Activated CD4-positive, alpha-beta T cell treated with anti-CD3 and anti-CD28 coated beads for 36 hours (primary cell): ENCODE data around the gene GOLGA1. TPM values are rescaled to one million over a fixed set of nuclear protein-coding genes. Genes with fewer than 3 reads are reported as not detected.

Experiments used
- ATAC-seq: fragments of 200-7000 bp; cut with Tn5 transposase; one replicate; pipeline ENCODE4 v1.10.0; 2021; ENCODE audit warnings: mild to moderate bottlenecking, moderate library complexity
- CTCF ChIA-PET: fragments of 350-600 bp; sonication (Branson Sonifier 250); formaldehyde crosslinking; loops from one replicate; lab custom pipeline; 2021; ENCODE audit warnings: antibody characterized with exemption; lab: Charles Lee
- POLR2A ChIA-PET: fragments of 350-600 bp; sonication (Branson Sonifier 250); formaldehyde crosslinking; loops from one replicate; lab custom pipeline; 2021; ENCODE audit warnings: antibody characterized with exemption, inconsistent platforms; lab: Charles Lee
- DNase-seq: peaks from one replicate; pipeline ENCODE4 v3.0.0-alpha.2; 2020
- H3K27ac Mint-ChIP-seq: one replicate; pipeline ENCODE4 v1.8.0; 2021; ENCODE audit warnings: mixed read lengths
- H3K27me3 Mint-ChIP-seq: one replicate; pipeline ENCODE4 v1.8.0; 2021; ENCODE audit warnings: mixed read lengths
- H3K36me3 Mint-ChIP-seq: one replicate; pipeline ENCODE4 v1.8.0; 2021; ENCODE audit warnings: low read depth, mixed read lengths
- H3K4me1 Mint-ChIP-seq: one replicate; pipeline ENCODE4 v1.8.0; 2021; ENCODE audit warnings: mixed read lengths
- H3K4me3 Mint-ChIP-seq: one replicate; pipeline ENCODE4 v1.8.0; 2021; ENCODE audit warnings: mild to moderate bottlenecking, moderate library complexity, mixed read lengths
- H3K9me3 Mint-ChIP-seq: one replicate; pipeline ENCODE4 v1.8.0; 2021; ENCODE audit warnings: low read depth, mixed read lengths
- intact Hi-C, 2 experiments: fragments of 100-400 bp; cut with DNase I in 1 of 2; cut with micrococcal nuclease in 1 of 2; formaldehyde crosslinking; loops; one replicate each; pipeline versions ENCODE4 v1.14.2 to v1.15.1; 2022 to 2024; cut with DNase I, micrococcal nuclease
- total RNA-seq, 2 experiments: library from RNA; stranded (reverse); gene quantifications; one replicate each; pipeline ENCODE4 v1.2.3, GENCODE V29; 2021

The GOLGA1 gene
- total RNA-seq, 2 experiments from 2014 or later, result 17.4 to 18.3 TPM

- intact Hi-C loops, result no loop called here
- no peaks in the 10 kb centered on the region for H3K4me1 Mint-ChIP-seq
- H3K9me3 Mint-ChIP-seq, result no peaks in the 10 kb centered on the region
- DNase-seq (no peak), ATAC-seq (no peak)
- H3K36me3 Mint-ChIP-seq, result no peaks in the 10 kb centered on the region
- CTCF ChIA-PET, result no interaction called here
- H3K4me3 Mint-ChIP-seq, result no peak overlapping the region
- POLR2A ChIA-PET, result no interaction called here
- H3K27me3 Mint-ChIP-seq, result peaks cover 14% of the 10 kb centered on the region
- H3K27ac Mint-ChIP-seq, result no peak overlapping the region
Observed at GRCh38 chr9:124835026-124835557, 105.8 kb downstream of the GOLGA1 start.

- ATAC-seq, result peak; percentile 51
- Mint-ChIP-seq H3K27me3 (peaks cover 13% of the 10 kb centered on the region), H3K9me3 (no peaks in the 10 kb centered on the region), H3K36me3 (no peaks in the 10 kb centered on the region), H3K27ac (no peak overlapping the region), H3K4me3 (no peak overlapping the region), H3K4me1 (no peaks in the 10 kb centered on the region)
- ChIA-PET POLR2A (no interaction called here), CTCF (no interaction called here)
- no peak for DNase-seq
- intact Hi-C loops, result no loop called here
Observed at GRCh38 chr9:124834591-124834990, 106.3 kb downstream of the GOLGA1 start.

- Mint-ChIP-seq H3K27me3 (peaks cover 4% of the 10 kb centered on the region), H3K4me3 (no peak overlapping the region), H3K27ac (no peak overlapping the region), H3K4me1 (no peaks in the 10 kb centered on the region), H3K9me3 (no peaks in the 10 kb centered on the region), H3K36me3 (no peaks in the 10 kb centered on the region)
- POLR2A ChIA-PET, result no interaction called here
- intact Hi-C loops, result no loop called here
- ATAC-seq, result no peak
- no peak for DNase-seq
- CTCF ChIA-PET, result interaction anchor here (0.8 kb wide), 1 partner anchor 19 kb away, joined by 7 read pairs; no protein-coding TSS in a partner anchor
Observed at GRCh38 chr9:124831642-124832364, 109.1 kb downstream of the GOLGA1 start.

GRCh38 chr9:124830593-124830992 is 110.3 kb downstream of the GOLGA1 start:
- CTCF ChIA-PET, result interaction anchor here (0.7 kb wide), 1 partner anchor 23 kb away, joined by 3 read pairs; the partner anchor contains the start of gene WDR38
- intact Hi-C loops, result no loop called here
- POLR2A ChIA-PET, result no interaction called here
- no peaks in the 10 kb centered on the region for H3K36me3 Mint-ChIP-seq
- DNase-seq, result no peak
- no peak for ATAC-seq
- no peaks in the 10 kb centered on the region for H3K4me1 Mint-ChIP-seq
- H3K4me3 Mint-ChIP-seq, result no peak overlapping the region
- no peak overlapping the region for H3K27ac Mint-ChIP-seq
- no peaks in the 10 kb centered on the region for H3K9me3 Mint-ChIP-seq
- H3K27me3 Mint-ChIP-seq, result peaks cover 4% of the 10 kb centered on the region

- H3K4me3 Mint-ChIP-seq, result no peak overlapping the region
- ChIA-PET POLR2A (no interaction called here), CTCF (interaction anchor here (0.6 kb wide), 1 partner anchor 15 kb away, joined by 3 read pairs; no protein-coding TSS in a partner anchor)
- peaks cover 3% of the 10 kb centered on the region for H3K27me3 Mint-ChIP-seq
- DNase-seq (no peak), ATAC-seq (no peak)
- H3K4me1 Mint-ChIP-seq, result no peaks in the 10 kb centered on the region
- no peak overlapping the region for H3K27ac Mint-ChIP-seq
- no peaks in the 10 kb centered on the region for H3K36me3 Mint-ChIP-seq
- H3K9me3 Mint-ChIP-seq, result no peaks in the 10 kb centered on the region
- intact Hi-C loops, result no loop called here
Observed at GRCh38 chr9:124829334-124829669, 111.6 kb downstream of the GOLGA1 start.

GRCh38 chr9:124828489-124829333 is 112.2 kb downstream of the GOLGA1 start:
- ChIA-PET POLR2A (no interaction called here), CTCF (interaction anchor here (0.6 kb wide), 1 partner anchor 16 kb away, joined by 3 read pairs; no protein-coding TSS in a partner anchor)

More at GRCh38 chr9:124828489-124829333, 112.2 kb downstream of the GOLGA1 start:
- Mint-ChIP-seq H3K9me3 (no peaks in the 10 kb centered on the region), H3K27ac (no peak overlapping the region), H3K4me1 (no peaks in the 10 kb centered on the region), H3K4me3 (no peak overlapping the region), H3K36me3 (no peaks in the 10 kb centered on the region), H3K27me3 (peaks cover 3% of the 10 kb centered on the region)
- no peak for ATAC-seq
- intact Hi-C loops, result no loop called here
- DNase-seq, result no peak

Other genes starting within 250 kb of the GOLGA1 start
- gene NR6A1, start 169.8 kb downstream of the GOLGA1 start, total RNA-seq, result 1 to 10 TPM in 1 of 2 experiments, under 1 TPM in 1; 0.82 to 1.1 TPM
- gene OLFML2A, start 163.9 kb downstream of the GOLGA1 start, total RNA-seq, result under 1 TPM in 1 of 2 experiments, not detected in 1; 0.05 TPM
- gene WDR38, start 87.6 kb downstream of the GOLGA1 start, total RNA-seq, result not detected
- gene RPL35, start 79.1 kb downstream of the GOLGA1 start, total RNA-seq, result 1,000 to 10,000 TPM; 2,227 to 2,561 TPM
- 10 to 100 TPM; 51.9 to 95.9 TPM for gene ARPC5L, start 79.0 kb downstream of the GOLGA1 start, total RNA-seq
- gene SCAI, start 202.4 kb upstream of the GOLGA1 start, total RNA-seq, result 10 to 100 TPM; 13.0 to 13.8 TPM
- gene PPP6C, start 248.7 kb upstream of the GOLGA1 start, total RNA-seq, result 10 to 100 TPM; 35.1 to 47.3 TPM